Germinal center (tissue), 1 donor: Measurements from ENCODE around the gene UBE2S.

Source experiments
- DNase-seq: peaks from one replicate; pipeline ENCODE4 v3.0.0; 2012; ENCODE audit warnings: mixed read lengths, low spot score

UBE2S gene

GRCh38 chr19:55383279-55384130, 24.1 kb downstream of the UBE2S start:
- peak; percentile 67 for DNase-seq

- no peak for DNase-seq
Observed at GRCh38 chr19:55382522-55383054, 25.0 kb downstream of the UBE2S start.

- no peak for DNase-seq
Observed at GRCh38 chr19:55382013-55382412, 25.6 kb downstream of the UBE2S start.

GRCh38 chr19:55379174-55379573, 28.4 kb downstream of the UBE2S start:
- DNase-seq = no peak

- DNase-seq = no peak
Observed at GRCh38 chr19:55377356-55378131, 30.0 kb downstream of the UBE2S start.

GRCh38 chr19:55376241-55376933, 31.2 kb downstream of the UBE2S start, which contains the start of gene TMEM190:
Gene TMEM190, plus strand, starts transcription at chr19:55376826. Its CDS starts 28 bp downstream, at chr19:55376854.
- no peak for DNase-seq

- DNase-seq = no peak
Observed at GRCh38 chr19:55373993-55374757, 33.4 kb downstream of the UBE2S start.

- no peak for DNase-seq
Observed at GRCh38 chr19:55373306-55373992, 34.1 kb downstream of the UBE2S start.

GRCh38 chr19:55372316-55373081, 35.1 kb downstream of the UBE2S start:
- DNase-seq = no peak

- DNase-seq = no peak
Observed at GRCh38 chr19:55370305-55370988, 37.1 kb downstream of the UBE2S start, which contains the start of gene IL11. Gene IL11, minus strand, starts transcription at chr19:55370463. Its CDS starts 153 bp downstream, at chr19:55370310.

- DNase-seq = peak; percentile 45
Observed at GRCh38 chr19:55369653-55370304, 37.8 kb downstream of the UBE2S start.

GRCh38 chr19:55368701-55369563, 38.7 kb downstream of the UBE2S start:
- no peak for DNase-seq

- DNase-seq = no peak
Observed at GRCh38 chr19:55368106-55368505, 39.5 kb downstream of the UBE2S start.

GRCh38 chr19:55366790-55367189, 40.8 kb downstream of the UBE2S start:
- DNase-seq = no peak

GRCh38 chr19:55365964-55366363, 41.6 kb downstream of the UBE2S start:
- no peak for DNase-seq

- no peak for DNase-seq
Observed at GRCh38 chr19:55365245-55365644, 42.3 kb downstream of the UBE2S start.

GRCh38 chr19:55362990-55363716, 44.4 kb downstream of the UBE2S start, which contains the start of gene GARIN5B:
Gene GARIN5B, minus strand, starts transcription at chr19:55363260. Its CDS starts 194 bp downstream, at chr19:55363066.
- DNase-seq = no peak
